ENCODE results near the gene SARM1.
"Not testable (repeated sequence)": the region's sequence is repeated elsewhere in the genome, so short reads cannot be mapped to it uniquely, and the experiment has no call there.

Gene SARM1

GRCh38 chr17:28415886-28416285 lies 44.4 kb downstream of the SARM1 start:
- no peak for DNase-seq (ENCODE audit: low read depth in 2 of 3, low spot score in 2 of 3)

- DNase-seq (ENCODE audit: low read depth in 2 of 3, low spot score in 2 of 3): peak in 1 of 3 experiments; percentile 17
Observed at GRCh38 chr17:28416703-28417311, 45.3 kb downstream of the SARM1 start.

GRCh38 chr17:28421787-28422305 lies 50.4 kb downstream of the SARM1 start:
- no peak for DNase-seq (ENCODE audit: low read depth in 2 of 3, low spot score in 2 of 3)

GRCh38 chr17:28425206-28425605 lies 53.7 kb downstream of the SARM1 start:
- no peak for DNase-seq (ENCODE audit: low read depth in 2 of 3, low spot score in 2 of 3)

- no peak for DNase-seq (ENCODE audit: low read depth in 2 of 3, low spot score in 2 of 3)
Observed at GRCh38 chr17:28426081-28426519, 54.6 kb downstream of the SARM1 start.

GRCh38 chr17:28427371-28427770 lies 55.9 kb downstream of the SARM1 start:
- no peak for DNase-seq (ENCODE audit: low read depth in 2 of 3, low spot score in 2 of 3)

- DNase-seq (ENCODE audit: low read depth in 2 of 3, low spot score in 2 of 3): not testable (repeated sequence)
Observed at GRCh38 chr17:28427982-28428381, 56.5 kb downstream of the SARM1 start.

- DNase-seq (ENCODE audit: low read depth in 2 of 3, low spot score in 2 of 3): no peak
Observed at GRCh38 chr17:28433721-28434120, 62.2 kb downstream of the SARM1 start.

GRCh38 chr17:28434326-28434725 lies 62.8 kb downstream of the SARM1 start:
- not testable (repeated sequence) for DNase-seq (ENCODE audit: low read depth in 2 of 3, low spot score in 2 of 3)

GRCh38 chr17:28443901-28444638 lies 72.6 kb downstream of the SARM1 start:
- DNase-seq (ENCODE audit: low read depth in 2 of 3, low spot score in 2 of 3): no peak

- DNase-seq (ENCODE audit: low read depth in 2 of 3, low spot score in 2 of 3): no peak
Observed at GRCh38 chr17:28446716-28447395, 75.4 kb downstream of the SARM1 start.

GRCh38 chr17:28447396-28447760 lies 75.9 kb downstream of the SARM1 start:
- DNase-seq (ENCODE audit: low read depth in 2 of 3, low spot score in 2 of 3): no peak

- DNase-seq (ENCODE audit: low read depth in 2 of 3, low spot score in 2 of 3): no peak
Observed at GRCh38 chr17:28449859-28450258, 78.4 kb downstream of the SARM1 start.
